PC-9 (cell line): ENCODE results near the gene TDRKH. TPM values are rescaled to one million over a fixed set of nuclear protein-coding genes. Genes with fewer than 3 reads are reported as not detected.
"Not testable (repeated sequence)": the region's sequence is repeated elsewhere in the genome, so short reads cannot be mapped to it uniquely, and the experiment has no call there.

Experiments
- BruUV-seq: library from RNA; stranded (reverse); fragments of 400-500 nt; replicated peaks from 2 replicates; lab custom pipeline; 2021; lab: Mats Ljungman, UMichigan
- CTCF ChIA-PET: fragments of 300-600 bp; sonication (Branson Sonifier 250); formaldehyde crosslinking; loops from one replicate; lab custom pipeline; 2022; ENCODE audit warnings: antibody characterized with exemption; lab: Charles Lee
- POLR2A ChIA-PET: fragments of 300-600 bp; sonication (Branson Sonifier 250); formaldehyde crosslinking; loops from one replicate; lab custom pipeline; 2022; ENCODE audit warnings: antibody characterized with exemption; ENCODE audit not compliant: unreplicated experiment; lab: Charles Lee
- DNase-seq, 2 experiments: peaks; one replicate each; pipeline versions ENCODE4 v3.0.0 to v3.0.0-alpha.2; 2015 to 2022; ENCODE audit warnings: mixed read lengths in 1 of 2
- H2AFZ ChIP-seq: fragments of 200-600 bp; sonication (generic); 2 replicates; pipeline ENCODE4 v1.8.1; 2017; ENCODE audit warnings: antibody characterized with exemption
- H3F3A ChIP-seq: fragments of 200-600 bp; sonication (generic); 2 replicates; pipeline ENCODE4 v1.8.1; 2017; ENCODE audit warnings: antibody characterized with exemption, mild to moderate bottlenecking, low read depth; ENCODE audit not compliant: insufficient read depth
- H3K27ac ChIP-seq: fragments of 200-600 bp; sonication (generic); 2 replicates; pipeline ENCODE4 v1.6.1; 2016; ENCODE audit warnings: mixed run types
- H3K27me3 ChIP-seq: fragments of 200-600 bp; sonication (generic); 2 replicates; pipeline ENCODE4 v1.6.1; 2016; ENCODE audit warnings: low read depth, mixed run types; ENCODE audit not compliant: insufficient read depth
- H3K36me3 ChIP-seq: fragments of 200-600 bp; sonication (generic); 2 replicates; pipeline ENCODE4 v1.6.1; 2016; ENCODE audit warnings: low read depth, mixed run types
- H3K4me1 ChIP-seq: fragments of 200-600 bp; sonication (generic); replicated peaks from 2 replicates; pipeline ENCODE4 v1.6.1; 2016; ENCODE audit warnings: mixed run types; ENCODE audit not compliant: insufficient read depth
- H3K4me2 ChIP-seq: fragments of 200-600 bp; sonication (generic); 2 replicates; pipeline ENCODE4 v1.6.1; 2017; ENCODE audit warnings: mixed run types
- H3K4me3 ChIP-seq: fragments of 200-600 bp; sonication (generic); 2 replicates; pipeline ENCODE4 v1.6.1; 2016; ENCODE audit warnings: mixed run types
- H3K79me2 ChIP-seq: fragments of 200-600 bp; sonication (generic); 2 replicates; pipeline ENCODE4 v1.6.1; 2017; ENCODE audit warnings: low read depth, mixed run types
- H3K9me2 ChIP-seq: fragments of 200-600 bp; sonication (generic); 2 replicates; pipeline ENCODE4 v1.8.1; 2017; ENCODE audit warnings: mild to moderate bottlenecking; ENCODE audit not compliant: insufficient read depth
- H3K9me3 ChIP-seq: fragments of 200-600 bp; sonication (generic); 2 replicates; pipeline ENCODE4 v1.8.1; 2016; ENCODE audit warnings: low read depth; ENCODE audit not compliant: insufficient read depth
- H4K20me1 ChIP-seq: fragments of 200-600 bp; sonication (generic); 2 replicates; pipeline ENCODE4 v1.8.1; 2017; ENCODE audit not compliant: insufficient read depth
- CTCF ChIP-seq: fragments of 200-600 bp; sonication (generic); conservative IDR thresholded peaks from 2 replicates; pipeline ENCODE4 v1.6.1; 2017; ENCODE audit warnings: mixed run types, antibody characterized with exemption, mild to moderate bottlenecking, moderate library complexity
- EZH2 ChIP-seq: fragments of 200-600 bp; sonication (generic); IDR thresholded peaks from 2 replicates; pipeline ENCODE4 v1.8.0; 2017; ENCODE audit warnings: antibody characterized with exemption, low read depth
- intact Hi-C: fragments of 100-400 bp; cut with micrococcal nuclease; formaldehyde crosslinking; loops from one replicate; pipeline ENCODE4 v1.10.0; 2022; ENCODE audit not compliant: unreplicated experiment
- total RNA-seq: library from RNA; stranded (reverse); gene quantifications from 2 replicates; pipeline ENCODE4 v1.2.3, GENCODE V29; 2021

The TDRKH gene
- total RNA-seq, 1 experiment from 2014 or later = 17.3 TPM

- no peaks in the 10 kb centered on the region for H3K4me1 ChIP-seq
- no peaks in the 10 kb centered on the region for H3K9me2 ChIP-seq
- ChIA-PET POLR2A (no interaction called here), CTCF (no interaction called here)
- H3K36me3 ChIP-seq = peaks cover 4% of the 10 kb centered on the region; the same call in 1 of the 2 replicates
- no TSS peak for BruUV-seq
- H3K4me2 ChIP-seq = no peak overlapping the region
- no peak overlapping the region for H3K27ac ChIP-seq
- no peaks in the 10 kb centered on the region for H3F3A ChIP-seq
- no peaks in the 10 kb centered on the region for H3K79me2 ChIP-seq
- H4K20me1 ChIP-seq = no peaks in the 10 kb centered on the region
- no peak overlapping the region for H3K4me3 ChIP-seq
- H3K27me3 ChIP-seq = no peaks in the 10 kb centered on the region
- no peaks in the 10 kb centered on the region for H3K9me3 ChIP-seq
- no peak for TF ChIP-seq CTCF
- TF ChIP-seq EZH2 = no peak
- DNase-seq = no peak
- H2AFZ ChIP-seq = no peak overlapping the region
- intact Hi-C loops = no loop called here
Measured at GRCh38 chr1:151782741-151783140, 7.6 kb downstream of the TDRKH start.

GRCh38 chr1:151782026-151782425, 8.3 kb downstream of the TDRKH start:
- H3K4me1 ChIP-seq, H3K9me3 ChIP-seq, CTCF ChIA-PET, H3K27me3 ChIP-seq, H3K79me2 ChIP-seq, H3K9me2 ChIP-seq, H3K27ac ChIP-seq, BruUV-seq, H2AFZ ChIP-seq, DNase-seq, intact Hi-C loops, H3K4me3 ChIP-seq, POLR2A ChIA-PET, H3K36me3 ChIP-seq, H4K20me1 ChIP-seq, H3K4me2 ChIP-seq, H3F3A ChIP-seq: not testable (repeated sequence)

GRCh38 chr1:151780736-151781135, 9.6 kb downstream of the TDRKH start:
- intact Hi-C loops, H3K79me2 ChIP-seq, H3F3A ChIP-seq, DNase-seq, H3K9me2 ChIP-seq, H3K9me3 ChIP-seq, H3K4me3 ChIP-seq, H3K27me3 ChIP-seq, POLR2A ChIA-PET, H3K4me2 ChIP-seq, BruUV-seq, H3K4me1 ChIP-seq, H2AFZ ChIP-seq, H3K36me3 ChIP-seq, H3K27ac ChIP-seq, H4K20me1 ChIP-seq, CTCF ChIA-PET: not testable (repeated sequence)

- CTCF ChIA-PET = no interaction called here
- POLR2A ChIA-PET = no interaction called here
Measured at GRCh38 chr1:151779852-151780251, 10.4 kb downstream of the TDRKH start.

More at GRCh38 chr1:151779852-151780251, 10.4 kb downstream of the TDRKH start:
- Histone ChIP-seq H3K4me3 (no peak overlapping the region), H3K9me2 (no peaks in the 10 kb centered on the region), H3K4me2 (no peak overlapping the region), H3K9me3 (no peaks in the 10 kb centered on the region), H2AFZ (no peak overlapping the region), H3K36me3 (peaks cover 4% of the 10 kb centered on the region; the same call in 1 of the 2 replicates), H4K20me1 (no peaks in the 10 kb centered on the region), H3K4me1 (no peaks in the 10 kb centered on the region), H3K79me2 (no peaks in the 10 kb centered on the region), H3F3A (no peaks in the 10 kb centered on the region), H3K27ac (no peak overlapping the region), H3K27me3 (no peaks in the 10 kb centered on the region)
- no peak for TF ChIP-seq CTCF
- no peak for TF ChIP-seq EZH2
- intact Hi-C loops = no loop called here
- no TSS peak for BruUV-seq
- no peak for DNase-seq
